ENCODE results near the gene MMP24OS.
A peak's percentile ranks its signal among the peaks of the same experiment; 100 is the strongest.

MMP24OS gene

DNA sequence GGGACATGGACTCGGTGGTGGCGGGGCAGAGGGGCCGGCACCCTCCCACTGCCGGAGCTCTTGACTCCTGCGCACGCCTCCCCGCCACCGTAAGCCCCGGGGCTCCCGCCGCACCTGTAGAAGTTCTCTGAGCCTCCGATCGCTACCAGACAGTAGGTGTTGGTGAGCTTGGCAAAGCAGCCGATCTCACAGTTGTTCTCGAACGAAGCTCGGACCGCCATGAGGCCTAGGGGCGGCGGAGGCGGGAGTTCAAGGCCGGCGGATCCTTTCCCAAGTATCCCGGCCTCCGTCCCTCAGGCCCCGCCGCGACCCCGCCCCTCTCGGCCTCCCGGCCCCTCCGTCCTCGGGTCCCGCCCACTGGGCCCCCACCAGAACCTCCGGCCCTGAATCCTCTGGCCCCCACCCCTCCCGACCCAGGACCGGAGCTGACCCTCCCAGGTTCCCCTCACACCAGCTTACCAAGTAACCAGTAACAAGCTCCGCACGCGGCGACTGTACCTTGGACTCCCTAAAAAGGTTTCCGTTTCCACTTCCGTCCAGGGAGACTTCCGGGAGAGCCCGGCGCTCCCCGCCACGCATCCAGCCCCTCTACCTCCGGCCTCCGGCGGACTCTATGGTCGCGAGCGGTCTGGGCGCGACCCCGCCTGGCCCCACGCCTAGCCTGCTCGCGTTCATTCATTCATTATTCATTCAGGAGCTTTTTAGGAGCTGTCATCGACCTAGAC is 6.5 kb upstream of the MMP24OS start, which contains the start of gene EIF6:
Gene EIF6, minus strand, starts transcription at position 506 of the 725 bp plus-strand sequence. Its CDS starts 285 bp downstream, at position 221.
- Histone ChIP-seq H3K36me3 (peaks cover 26 to 42% (median 39%) of the 10 kb centered on the region in 11 experiments), H3K4me2 (peak within 1 kb of the TSS; percentile 86 to 99 (median 96)), H3K27me3 (no peaks in the 10 kb centered on the region), H3K27ac (peak within 1 kb of the TSS; percentile 75 to 92 (median 86)), H3K9me3 (replicated peaks in 1 of 11) (no peaks in the 10 kb centered on the region), H3K4me3 (peak within 1 kb of the TSS; percentile 74 to 99 (median 94)), H4K20me1 (peaks cover 0 to 47% (median 30%) of the 10 kb centered on the region in 11 experiments; a peak in 16 of 22 replicates), H3K9ac (peak within 1 kb of the TSS; percentile 86 to 96 (median 93)), H3K4me1 (peaks cover 14 to 38% (median 19%) of the 10 kb centered on the region in 10 experiments)
- no peak for TF ChIP-seq Cebpa-rat (IDR thresholded peaks at IDR 0.05)

DNA sequence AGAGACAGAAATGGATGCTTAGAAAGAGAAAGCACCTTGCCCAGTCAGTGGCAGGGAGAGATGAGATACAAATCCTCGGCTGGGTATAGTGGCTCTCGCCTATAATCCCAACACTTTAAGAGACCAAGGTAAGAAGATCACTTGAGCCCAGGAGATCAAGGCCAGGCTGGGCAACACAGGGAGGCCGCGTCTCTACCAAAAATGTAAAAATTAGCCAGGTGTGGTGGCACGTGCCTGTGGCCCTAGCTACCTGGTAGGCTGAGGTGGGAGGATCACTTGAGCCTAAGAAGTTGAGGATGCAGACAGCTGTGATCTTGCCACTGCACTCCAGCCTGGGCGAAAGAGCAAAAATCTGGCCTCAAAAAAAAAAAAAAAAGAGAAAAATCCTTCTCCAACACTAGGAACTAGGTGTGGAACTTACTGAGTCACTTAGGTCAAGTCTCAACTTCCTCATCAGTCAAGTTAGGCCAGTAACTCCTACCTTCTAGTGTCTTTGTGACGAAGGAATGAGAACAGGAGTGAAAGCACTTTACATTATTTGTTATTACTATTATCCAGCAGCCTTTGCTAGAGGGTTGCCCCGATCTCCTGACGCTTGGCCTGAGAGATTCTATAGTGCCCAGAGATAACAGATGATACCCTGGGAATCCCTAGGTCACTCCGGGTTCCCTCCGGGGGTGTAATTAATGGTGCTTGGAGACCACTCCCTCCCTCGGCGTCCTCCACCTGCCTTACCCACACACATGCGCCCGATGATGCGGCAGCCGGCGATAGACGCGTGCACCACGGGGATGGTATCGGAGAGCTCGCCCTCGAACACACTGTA is 5.7 kb upstream of the MMP24OS start:
- Histone ChIP-seq H4K20me1 (peaks cover 0 to 55% (median 38%) of the 10 kb centered on the region in 11 experiments; a peak in 16 of 22 replicates), H3K36me3 (peaks cover 34 to 49% (median 47%) of the 10 kb centered on the region in 11 experiments), H3K9ac (peak overlapping the region; percentile 86 to 96 (median 93)), H3K27me3 (no peaks in the 10 kb centered on the region), H3K27ac (peak overlapping the region; percentile 75 to 92 (median 86)), H3K4me3 (peak overlapping the region; percentile 74 to 99 (median 94)), H3K9me3 (replicated peaks in 1 of 11) (no peaks in the 10 kb centered on the region), H3K4me1 (peaks cover 14 to 38% (median 19%) of the 10 kb centered on the region in 10 experiments), H3K4me2 (peak overlapping the region; percentile 86 to 99 (median 96))
- no peak for TF ChIP-seq Cebpa-rat (IDR thresholded peaks at IDR 0.05)

DNA sequence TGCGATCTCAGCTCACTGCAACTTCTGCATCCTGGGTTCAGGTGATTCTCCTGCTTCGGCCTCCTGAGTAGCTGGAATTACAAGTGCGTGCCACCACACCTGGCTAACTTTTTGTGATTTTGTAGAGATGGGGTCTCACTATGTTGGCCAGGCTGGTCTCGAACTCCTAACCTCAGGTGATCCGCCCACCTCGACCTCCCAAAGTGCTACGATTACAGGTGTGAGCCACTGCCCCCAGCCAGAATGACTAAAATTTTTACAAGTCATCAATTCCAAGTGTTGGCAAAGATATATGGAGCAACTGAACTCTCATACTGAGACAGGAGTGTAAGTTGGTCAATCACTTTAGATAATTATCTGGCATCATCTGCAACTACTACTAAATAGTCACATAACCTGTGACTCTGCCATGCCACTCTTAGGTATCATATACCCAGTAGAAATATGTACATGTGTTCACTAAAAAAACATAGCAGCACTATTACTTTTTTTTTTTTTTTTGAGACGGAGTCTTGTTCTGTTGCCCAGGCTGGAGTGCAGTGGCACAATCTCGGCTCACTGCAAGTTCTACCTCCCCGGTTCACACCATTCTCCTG is 3.7 kb upstream of the MMP24OS start:
- Histone ChIP-seq H3K4me2 (no peak overlapping the region; a peak in 2 of 22 replicates), H4K20me1 (peaks cover 1 to 68% (median 42%) of the 10 kb centered on the region in 11 experiments; a peak in 18 of 22 replicates), H3K9ac (no peak overlapping the region), H3K9me3 (replicated peaks in 1 of 11) (no peaks in the 10 kb centered on the region), H3K4me1 (peaks cover 20 to 47% (median 24%) of the 10 kb centered on the region in 10 experiments), H3K4me3 (no peak overlapping the region), H3K27me3 (no peaks in the 10 kb centered on the region), H3K27ac (no peak overlapping the region), H3K36me3 (peaks cover 39 to 57% (median 53%) of the 10 kb centered on the region in 11 experiments)
- TF ChIP-seq Cebpa-rat (IDR thresholded peaks at IDR 0.05), result no peak

DNA sequence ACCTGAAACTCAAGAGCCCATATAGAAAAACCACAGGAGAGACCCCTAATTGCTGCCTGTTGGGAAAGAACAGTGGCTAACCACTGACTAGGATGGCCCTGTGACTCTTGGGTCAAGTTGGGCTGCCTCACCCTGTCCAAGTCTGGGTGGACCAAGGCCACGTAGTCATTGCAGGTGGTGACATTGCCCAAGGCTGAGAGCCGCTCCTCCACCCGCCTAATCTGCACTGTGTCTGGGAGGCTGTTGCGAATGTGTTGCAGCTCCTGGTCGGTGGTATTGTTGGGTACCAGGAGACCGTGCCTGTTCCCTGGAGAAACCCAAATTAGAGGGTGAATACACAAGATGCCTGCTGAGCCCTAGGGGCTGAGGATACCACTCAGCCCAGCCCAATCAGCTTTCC is 2.6 kb upstream of the MMP24OS start:
- Histone ChIP-seq H3K4me2 (no peak overlapping the region), H3K9ac (peak overlapping the region in 3 of 11 experiments; percentile 1 to 6 (median 3); a peak in 2 of 22 replicates), H3K36me3 (peaks cover 50 to 67% (median 64%) of the 10 kb centered on the region in 11 experiments), H3K27me3 (no peaks in the 10 kb centered on the region), H3K4me3 (no peak overlapping the region), H3K9me3 (replicated peaks in 1 of 11) (no peaks in the 10 kb centered on the region), H3K27ac (peak overlapping the region in 1 of 11 experiments; percentile 17; a peak in 1 of 22 replicates), H3K4me1 (peaks cover 25 to 58% (median 33%) of the 10 kb centered on the region in 10 experiments), H4K20me1 (peaks cover 12 to 78% (median 52%) of the 10 kb centered on the region in 11 experiments; a peak in 18 of 22 replicates)
- TF ChIP-seq Cebpa-rat (IDR thresholded peaks at IDR 0.05), result no peak

DNA sequence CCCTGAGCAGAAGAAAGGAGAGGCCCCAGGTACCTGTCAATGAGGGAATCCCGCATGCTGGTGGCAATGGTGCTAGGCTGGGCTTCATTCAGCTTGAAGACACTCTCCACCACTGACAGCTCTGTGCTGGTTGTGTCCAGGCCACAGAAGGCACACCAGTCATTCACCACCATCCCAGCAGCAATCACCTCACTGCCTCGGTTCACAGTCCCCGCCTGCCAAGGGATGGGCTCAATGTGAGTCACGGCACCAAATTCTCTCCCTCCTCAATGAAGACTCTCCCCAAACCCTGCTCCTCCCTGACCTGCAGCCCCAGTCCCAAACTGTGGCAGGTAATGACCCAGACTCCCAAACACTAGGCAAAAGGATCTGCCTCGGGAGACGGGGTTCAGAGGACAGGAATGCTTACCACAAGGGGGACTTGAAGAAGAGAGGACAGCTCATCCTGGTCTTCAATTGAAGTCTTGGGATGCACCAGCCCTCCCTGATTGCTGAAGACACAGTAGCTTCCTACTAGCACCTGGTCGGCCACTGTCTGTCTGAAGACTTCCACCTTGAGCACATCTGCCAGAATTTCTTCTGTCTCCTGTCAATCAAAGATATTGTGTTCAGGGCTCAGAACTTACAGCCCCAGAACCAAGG is 1.7 kb upstream of the MMP24OS start:
- Histone ChIP-seq H3K27ac (no peak overlapping the region), H3K36me3 (peaks cover 59 to 76% (median 73%) of the 10 kb centered on the region in 11 experiments)

DNA sequence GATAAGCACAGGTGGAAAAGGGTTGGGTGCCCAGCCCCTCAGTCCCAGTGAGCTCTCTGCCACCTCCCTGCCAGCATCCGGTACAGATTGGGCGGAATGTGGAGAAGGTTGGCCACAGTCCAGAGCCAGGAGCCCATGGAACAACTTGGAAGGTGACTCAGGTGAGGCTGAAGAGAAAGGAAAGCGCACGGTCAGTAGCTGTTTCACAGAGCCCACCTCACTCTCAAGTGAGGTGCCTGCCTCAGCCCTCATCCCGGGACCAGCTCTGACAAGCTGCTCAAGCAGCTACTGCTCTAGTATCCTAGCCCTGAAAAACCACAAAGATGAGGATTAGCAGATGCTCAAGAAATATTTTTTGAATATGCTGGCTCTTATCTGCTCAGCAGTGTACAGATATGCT is 1.1 kb upstream of the MMP24OS start:
- TF ChIP-seq Cebpa-rat (IDR thresholded peaks at IDR 0.05), result no peak
- H3K4me3 ChIP-seq, result no peak overlapping the region
- no peaks in the 10 kb centered on the region for H3K27me3 ChIP-seq
- H3K9ac ChIP-seq, result peak overlapping the region in 6 of 11 experiments; percentile 6 to 41 (median 20); a peak in 5 of 22 replicates
- H3K4me1 ChIP-seq, result peaks cover 22 to 57% (median 26%) of the 10 kb centered on the region in 10 experiments
- H3K36me3 ChIP-seq, result peaks cover 64 to 82% (median 79%) of the 10 kb centered on the region in 11 experiments
- peak overlapping the region in 1 of 11 experiments; percentile 73; a peak in 1 of 22 replicates for H3K4me2 ChIP-seq
- H4K20me1 ChIP-seq, result peaks cover 27 to 85% (median 55%) of the 10 kb centered on the region in 11 experiments; a peak in 19 of 22 replicates
- no peaks in the 10 kb centered on the region for H3K9me3 ChIP-seq (replicated peaks in 1 of 11)
- H3K27ac ChIP-seq, result peak overlapping the region in 3 of 11 experiments; percentile 11 to 96 (median 91); a peak in 3 of 22 replicates

More for the DNA sequence above, 1.7 kb upstream of the MMP24OS start:
- TF ChIP-seq Cebpa-rat (IDR thresholded peaks at IDR 0.05), result no peak
- Histone ChIP-seq H3K9ac (peak overlapping the region in 8 of 11 experiments; percentile 1 to 41 (median 7); a peak in 5 of 22 replicates), H3K4me2 (no peak overlapping the region), H4K20me1 (peaks cover 21 to 81% (median 55%) of the 10 kb centered on the region in 11 experiments; a peak in 19 of 22 replicates), H3K4me1 (peaks cover 22 to 57% (median 26%) of the 10 kb centered on the region in 10 experiments), H3K9me3 (replicated peaks in 1 of 11) (no peaks in the 10 kb centered on the region), H3K4me3 (no peak overlapping the region), H3K27me3 (no peaks in the 10 kb centered on the region)

DNA sequence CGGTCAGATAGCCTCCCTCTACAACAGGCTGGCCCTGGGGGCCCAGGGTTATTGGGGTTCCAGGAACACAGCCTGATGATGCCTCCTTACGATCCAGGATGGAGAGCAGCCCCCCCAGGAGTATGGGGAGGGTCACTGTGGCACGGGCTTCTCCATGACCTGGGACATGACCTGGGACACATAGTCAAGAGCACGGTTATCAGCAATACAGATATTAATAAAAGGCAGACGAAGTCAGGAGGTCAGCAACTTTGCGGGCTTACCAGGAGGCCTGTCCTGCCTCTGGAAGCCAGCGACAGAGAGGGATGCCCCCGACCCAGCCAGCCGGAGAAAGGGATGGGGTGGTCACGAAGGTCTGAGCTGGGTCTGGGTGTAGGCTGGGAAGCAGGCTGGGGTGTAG is 795 bp downstream of the MMP24OS start:
- Histone ChIP-seq H3K36me3 (peaks cover 55 to 81% (median 75%) of the 10 kb centered on the region in 11 experiments), H3K4me2 (peak overlapping the region; percentile 86 to 100 (median 96)), H4K20me1 (peaks cover 12 to 75% (median 46%) of the 10 kb centered on the region in 11 experiments; a peak in 19 of 22 replicates), H3K27me3 (no peaks in the 10 kb centered on the region), H3K27ac (peak overlapping the region; percentile 81 to 96 (median 91)), H3K9ac (peak overlapping the region; percentile 88 to 97 (median 93)), H3K9me3 (replicated peaks in 1 of 11) (no peaks in the 10 kb centered on the region), H3K4me1 (peaks cover 12 to 41% (median 14%) of the 10 kb centered on the region in 10 experiments), H3K4me3 (peak overlapping the region; percentile 64 to 95 (median 84))
- TF ChIP-seq Cebpa-rat (IDR thresholded peaks at IDR 0.05), result no peak

DNA sequence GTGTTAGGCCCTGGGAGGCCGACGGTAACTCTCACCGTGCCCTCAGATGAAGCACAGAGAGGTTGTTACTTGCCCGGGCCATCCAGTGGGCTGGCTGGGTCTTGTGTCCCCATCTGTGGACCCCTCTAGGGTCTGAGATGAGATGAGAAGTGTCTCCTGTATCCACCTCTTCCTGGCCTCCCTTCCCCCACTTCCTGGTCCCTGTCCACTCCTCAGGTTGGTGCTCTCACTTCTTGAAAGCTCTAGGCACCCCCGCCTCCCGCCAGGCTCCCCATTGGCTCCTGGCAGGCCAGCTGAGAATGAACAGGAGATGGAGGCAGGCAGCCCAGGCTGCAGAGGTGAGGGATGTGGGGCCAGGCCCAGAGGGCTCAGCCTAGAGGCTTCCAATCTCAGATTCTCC is 1.5 kb downstream of the MMP24OS start:
- Histone ChIP-seq H4K20me1 (peaks cover 12 to 74% (median 46%) of the 10 kb centered on the region in 11 experiments; a peak in 19 of 22 replicates), H3K4me3 (peak overlapping the region; percentile 64 to 95 (median 84)), H3K9me3 (replicated peaks in 1 of 11) (no peaks in the 10 kb centered on the region), H3K27ac (peak overlapping the region; percentile 81 to 96 (median 91); a peak in 20 of 22 replicates), H3K4me1 (peaks cover 12 to 37% (median 18%) of the 10 kb centered on the region in 10 experiments), H3K27me3 (no peaks in the 10 kb centered on the region), H3K9ac (peak overlapping the region; percentile 88 to 97 (median 93)), H3K4me2 (peak overlapping the region; percentile 86 to 100 (median 96)), H3K36me3 (peaks cover 48 to 81% (median 69%) of the 10 kb centered on the region in 11 experiments)
- no peak for TF ChIP-seq Cebpa-rat (IDR thresholded peaks at IDR 0.05)
